NCI-H128 (cell line): ENCODE results near the gene SOS1.

Experiments
- DNase-seq: peaks from one replicate; lab custom pipeline; 2025; ENCODE audit not compliant: unreplicated experiment; lab: John Stamatoyannopoulos, UW

SOS1 gene

DNA sequence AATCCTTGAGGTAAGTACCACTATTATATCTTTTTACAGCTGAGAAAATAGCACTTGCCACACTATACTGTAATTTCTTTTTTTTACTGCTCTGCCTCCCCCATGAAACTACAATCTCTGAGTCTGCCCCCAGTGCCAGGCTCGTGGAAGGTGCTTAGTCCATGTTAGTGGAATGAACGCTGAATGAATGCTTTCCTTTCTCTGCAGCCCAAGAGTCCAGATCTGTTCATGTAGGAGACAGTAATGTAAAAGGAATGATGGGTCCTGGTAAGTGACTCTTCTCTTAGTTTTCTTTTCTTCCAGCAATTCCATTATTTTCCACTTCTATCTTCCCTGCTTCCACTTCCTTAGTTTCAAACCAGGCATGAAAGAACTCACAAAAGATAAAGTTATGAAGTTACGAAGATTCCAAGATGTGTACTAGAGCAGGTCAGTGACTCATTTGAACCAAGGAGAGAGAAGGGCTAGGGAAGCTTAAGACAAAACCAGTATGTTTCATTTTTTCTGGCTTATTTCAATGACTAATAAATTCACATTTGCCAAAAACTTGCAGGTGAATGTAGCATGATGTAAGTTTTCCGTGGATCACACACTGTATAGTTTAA is 185.2 kb downstream of the SOS1 start:
- no peak for DNase-seq

DNA sequence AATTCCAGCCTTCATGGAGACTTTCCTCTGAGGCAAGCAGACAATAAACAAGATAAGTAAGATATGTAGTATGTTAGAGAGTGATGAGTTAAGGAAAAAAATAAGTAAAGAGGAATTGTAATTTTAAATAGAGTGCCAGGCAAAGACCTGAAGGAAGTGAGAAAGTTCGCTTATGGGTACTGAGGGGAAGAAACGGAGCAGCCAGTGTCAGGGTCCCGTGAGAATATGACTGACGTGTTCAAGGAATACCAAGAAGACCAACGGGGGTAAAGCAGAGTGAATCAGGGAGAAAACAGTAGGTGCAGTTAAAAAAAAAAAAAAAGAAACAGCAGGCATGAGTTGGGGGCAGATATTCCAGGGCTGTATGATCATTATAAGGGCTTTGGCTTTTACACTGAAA is 186.1 kb downstream of the SOS1 start:
- DNase-seq, result no peak

DNA sequence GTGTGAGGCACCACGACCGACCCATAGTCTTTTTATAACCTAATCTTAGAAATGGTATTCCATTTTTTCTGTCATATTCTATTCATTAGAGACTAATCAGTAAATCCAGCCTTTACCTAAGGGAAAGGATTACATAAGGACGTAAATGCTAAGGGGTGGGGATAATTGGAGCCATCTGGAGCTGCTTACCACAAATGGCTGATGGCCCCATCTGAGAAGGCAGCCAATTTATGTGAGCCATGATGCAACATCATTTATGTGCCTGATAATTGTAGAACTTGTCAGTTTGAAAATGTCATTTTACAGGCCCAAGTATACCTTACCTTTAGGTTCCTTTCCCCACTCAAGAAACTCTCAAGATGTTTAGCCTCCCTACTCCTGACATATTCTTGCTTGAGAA is 187.2 kb downstream of the SOS1 start:
- no peak for DNase-seq

DNA sequence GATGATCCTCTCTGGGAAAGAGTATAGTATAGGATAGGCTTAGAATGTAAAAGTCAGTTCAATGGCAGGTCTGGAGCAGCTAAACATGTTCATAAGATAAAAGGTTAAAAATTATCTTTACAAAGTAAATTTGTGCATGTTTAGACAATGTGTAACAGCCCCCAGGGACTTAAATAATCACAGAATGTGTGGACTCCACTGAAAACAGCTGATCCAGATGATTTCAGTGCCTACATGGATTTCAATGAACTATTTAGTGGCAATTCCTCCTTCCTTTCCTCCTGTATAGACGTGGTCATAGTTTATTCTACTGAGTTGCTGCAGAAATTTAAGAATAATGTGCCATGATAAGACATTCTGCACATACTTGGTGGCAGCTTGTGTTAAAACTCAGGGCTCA is 188.3 kb downstream of the SOS1 start:
- no peak for DNase-seq
